ENCODE measurements around the gene KRTAP5-6.

Gene KRTAP5-6, protein sequence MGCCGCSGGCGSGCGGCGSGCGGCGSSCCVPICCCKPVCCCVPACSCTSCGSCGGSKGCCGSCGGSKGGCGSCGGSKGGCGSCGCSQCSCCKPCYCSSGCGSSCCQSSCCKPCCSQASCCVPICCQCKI

DNA sequence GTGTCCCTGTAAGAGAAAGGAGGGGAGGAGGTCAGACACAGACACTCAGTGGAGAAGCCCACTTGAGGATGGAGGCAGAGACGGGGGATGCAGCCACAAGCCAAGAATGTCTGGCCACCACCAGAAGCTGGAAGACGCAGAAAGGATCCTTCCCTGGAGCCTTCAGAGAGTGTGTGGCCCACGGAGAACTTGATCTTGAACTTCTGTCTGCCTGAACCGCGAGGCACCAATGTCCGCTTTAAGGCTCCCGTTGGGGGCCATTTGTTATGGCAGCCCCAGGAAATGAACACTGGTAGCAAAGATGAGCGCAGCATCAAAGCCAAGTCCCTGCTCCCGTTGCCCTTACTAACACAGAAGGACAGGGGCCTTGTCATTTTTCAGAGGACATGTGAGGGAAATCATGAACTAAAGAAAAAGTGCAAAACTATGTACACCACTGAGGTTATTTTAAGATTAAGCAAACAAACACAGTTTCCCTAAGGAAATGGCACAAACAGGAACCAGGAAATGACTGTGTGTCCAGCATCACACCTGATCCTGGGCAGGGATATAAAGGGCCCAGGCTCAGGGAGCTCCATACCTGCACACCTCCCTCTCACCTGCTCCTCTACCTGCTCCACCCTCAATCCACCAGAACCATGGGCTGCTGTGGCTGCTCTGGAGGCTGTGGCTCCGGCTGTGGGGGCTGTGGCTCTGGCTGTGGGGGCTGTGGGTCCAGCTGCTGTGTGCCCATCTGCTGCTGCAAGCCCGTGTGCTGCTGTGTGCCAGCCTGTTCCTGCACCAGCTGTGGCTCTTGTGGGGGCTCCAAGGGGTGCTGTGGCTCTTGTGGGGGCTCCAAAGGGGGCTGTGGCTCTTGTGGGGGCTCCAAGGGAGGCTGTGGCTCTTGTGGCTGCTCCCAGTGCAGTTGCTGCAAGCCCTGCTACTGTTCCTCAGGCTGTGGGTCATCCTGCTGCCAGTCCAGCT is at the start of gene KRTAP5-6:
KRTAP5-6 (plus strand) TSS at position 588 of the 963 bp plus-strand sequence; CDS start at position 639, 51 bp downstream.
- no peak within 1 kb of the TSS for H3K4me3 ChIP-seq (ENCODE audit: low read depth, low read length)
- TF ChIP-seq, protein P1, sequence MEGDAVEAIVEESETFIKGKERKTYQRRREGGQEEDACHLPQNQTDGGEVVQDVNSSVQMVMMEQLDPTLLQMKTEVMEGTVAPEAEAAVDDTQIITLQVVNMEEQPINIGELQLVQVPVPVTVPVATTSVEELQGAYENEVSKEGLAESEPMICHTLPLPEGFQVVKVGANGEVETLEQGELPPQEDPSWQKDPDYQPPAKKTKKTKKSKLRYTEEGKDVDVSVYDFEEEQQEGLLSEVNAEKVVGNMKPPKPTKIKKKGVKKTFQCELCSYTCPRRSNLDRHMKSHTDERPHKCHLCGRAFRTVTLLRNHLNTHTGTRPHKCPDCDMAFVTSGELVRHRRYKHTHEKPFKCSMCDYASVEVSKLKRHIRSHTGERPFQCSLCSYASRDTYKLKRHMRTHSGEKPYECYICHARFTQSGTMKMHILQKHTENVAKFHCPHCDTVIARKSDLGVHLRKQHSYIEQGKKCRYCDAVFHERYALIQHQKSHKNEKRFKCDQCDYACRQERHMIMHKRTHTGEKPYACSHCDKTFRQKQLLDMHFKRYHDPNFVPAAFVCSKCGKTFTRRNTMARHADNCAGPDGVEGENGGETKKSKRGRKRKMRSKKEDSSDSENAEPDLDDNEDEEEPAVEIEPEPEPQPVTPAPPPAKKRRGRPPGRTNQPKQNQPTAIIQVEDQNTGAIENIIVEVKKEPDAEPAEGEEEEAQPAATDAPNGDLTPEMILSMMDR (IDR thresholded peaks at IDR 0.05; ENCODE audit: insufficient read depth, low read depth, low read length, missing control alignments), result no peak
- no peak for DNase-seq (ENCODE audit: low read depth)

DNA sequence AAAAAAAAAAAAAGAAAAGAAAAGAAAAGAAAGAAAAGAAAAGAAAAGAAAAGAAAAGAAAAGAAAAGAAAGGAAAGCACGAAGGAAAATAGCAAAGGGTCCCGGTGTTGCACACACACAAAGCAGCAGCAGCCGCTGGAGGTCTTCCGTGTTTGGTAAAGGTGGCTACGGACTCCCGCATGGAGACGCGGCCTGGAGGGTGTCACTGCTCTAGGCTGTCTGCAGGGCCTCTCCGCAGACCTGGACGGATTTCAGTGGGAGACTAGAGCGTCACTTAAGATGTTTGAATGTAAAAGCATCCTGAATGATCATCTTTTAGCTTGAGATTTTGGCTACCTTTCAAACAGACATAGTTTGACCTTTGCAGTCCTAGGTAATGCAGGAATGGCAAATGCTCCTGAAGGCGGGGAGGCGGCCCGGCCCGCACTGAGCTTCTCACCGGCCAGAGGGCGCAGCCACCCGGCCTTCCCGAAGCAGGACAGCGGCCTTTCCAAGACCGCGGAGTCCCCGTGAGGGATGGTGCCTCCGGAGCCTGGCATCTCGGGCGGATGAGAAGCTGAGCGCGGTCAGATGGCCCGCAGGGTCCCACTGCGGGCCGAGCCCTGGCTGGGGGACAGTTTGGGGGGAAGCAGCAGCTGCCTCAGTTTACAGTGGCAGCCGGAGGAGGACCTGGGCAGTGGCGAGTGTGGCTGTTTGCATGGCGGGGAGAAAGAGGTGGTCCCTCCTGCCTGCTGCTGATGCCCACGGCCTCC is 48.9 kb upstream of the KRTAP5-6 start:
- H3K4me3 ChIP-seq (ENCODE audit: low read depth, low read length), result no peak overlapping the region
- TF ChIP-seq, protein P1 (IDR thresholded peaks at IDR 0.05; ENCODE audit: insufficient read depth, low read depth, low read length, missing control alignments), result no peak
- DNase-seq (ENCODE audit: low read depth), result no peak

DNA sequence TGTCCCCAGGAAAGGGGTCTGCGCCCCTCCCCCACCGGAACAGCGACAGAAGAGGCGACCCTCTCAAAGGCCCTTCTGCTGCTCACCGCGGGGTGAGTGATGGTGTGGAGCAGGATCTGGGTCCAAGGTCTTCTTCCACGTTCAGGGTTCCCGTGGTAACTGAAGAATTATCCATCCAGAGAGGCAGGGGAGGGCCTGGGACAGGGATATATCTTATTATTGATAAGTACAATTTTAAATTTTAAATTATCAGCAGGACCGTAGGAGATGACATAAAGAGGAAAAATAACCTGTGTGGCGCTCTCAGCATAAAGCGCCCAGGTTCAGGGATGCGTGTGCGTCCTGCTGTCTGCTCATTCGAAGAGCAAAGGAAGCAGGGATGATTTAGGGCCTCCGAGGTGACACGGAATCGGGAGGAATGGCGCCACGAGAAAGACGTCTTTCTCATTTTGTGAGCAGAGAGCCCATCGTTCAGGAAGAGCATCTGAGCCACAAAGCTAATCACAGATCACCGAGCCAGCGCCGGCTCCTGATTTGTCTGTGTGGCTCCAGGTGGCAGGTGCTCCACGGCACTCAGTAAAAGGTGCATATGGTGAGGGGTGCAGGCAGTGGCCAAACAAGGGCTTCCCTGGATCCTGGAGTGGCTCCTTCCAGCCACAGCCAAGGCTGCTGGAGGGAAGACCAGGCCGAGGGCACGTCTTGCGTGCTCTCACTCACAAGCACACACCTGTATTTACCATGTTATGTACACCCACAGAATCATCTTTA is 48.2 kb upstream of the KRTAP5-6 start:
- H3K4me3 ChIP-seq (ENCODE audit: low read depth, low read length), result no peak overlapping the region
- no peak for DNase-seq (ENCODE audit: low read depth)
- TF ChIP-seq, protein P1 (IDR thresholded peaks at IDR 0.05; ENCODE audit: insufficient read depth, low read depth, low read length, missing control alignments), result no peak

DNA sequence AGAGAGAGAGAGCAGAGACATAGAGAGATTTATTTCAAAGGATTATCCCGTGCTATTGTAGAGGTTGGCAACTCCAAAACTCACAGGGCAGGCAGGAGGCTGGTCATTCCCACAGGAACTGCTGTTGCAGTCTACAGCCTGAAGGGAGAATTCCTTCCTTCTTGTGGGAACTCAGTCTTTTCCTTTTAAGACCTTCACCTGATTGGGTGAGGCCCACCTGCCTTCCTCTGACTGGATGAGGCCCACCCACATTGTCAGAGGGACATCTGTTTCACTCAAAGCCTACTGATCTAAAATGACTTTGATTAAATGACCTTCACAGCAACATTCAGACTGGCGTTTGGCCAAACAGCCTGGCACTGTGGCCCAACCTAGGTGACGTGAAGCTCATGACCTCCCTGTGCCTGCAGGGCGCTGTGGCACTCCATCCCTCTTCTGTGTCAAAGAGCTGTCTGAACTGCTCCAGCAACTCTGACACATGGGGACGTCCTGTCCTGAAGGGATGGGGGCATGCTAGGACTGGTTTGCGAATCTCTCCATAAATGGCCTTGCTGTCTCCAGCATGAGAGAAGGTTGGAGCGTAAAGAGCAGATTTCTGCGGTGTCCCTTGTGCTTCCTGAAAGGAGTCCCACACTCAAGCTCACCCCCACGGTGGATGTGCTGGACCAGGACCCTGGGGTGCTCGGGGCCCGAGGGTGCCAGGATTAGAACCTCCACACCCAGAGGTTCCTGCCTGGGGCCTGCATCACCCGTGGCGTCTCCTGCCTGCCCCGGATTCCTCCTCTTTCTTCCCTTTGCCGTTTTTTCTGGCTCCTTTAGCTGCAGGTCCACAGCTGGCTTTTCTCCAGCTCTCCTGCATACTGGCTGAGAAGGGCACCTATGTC is 46.7 kb upstream of the KRTAP5-6 start:
- TF ChIP-seq, protein P1 (IDR thresholded peaks at IDR 0.05; ENCODE audit: insufficient read depth, low read depth, low read length, missing control alignments), result no peak
- no peak for DNase-seq (ENCODE audit: low read depth)
- no peak overlapping the region for H3K4me3 ChIP-seq (ENCODE audit: low read depth, low read length)

DNA sequence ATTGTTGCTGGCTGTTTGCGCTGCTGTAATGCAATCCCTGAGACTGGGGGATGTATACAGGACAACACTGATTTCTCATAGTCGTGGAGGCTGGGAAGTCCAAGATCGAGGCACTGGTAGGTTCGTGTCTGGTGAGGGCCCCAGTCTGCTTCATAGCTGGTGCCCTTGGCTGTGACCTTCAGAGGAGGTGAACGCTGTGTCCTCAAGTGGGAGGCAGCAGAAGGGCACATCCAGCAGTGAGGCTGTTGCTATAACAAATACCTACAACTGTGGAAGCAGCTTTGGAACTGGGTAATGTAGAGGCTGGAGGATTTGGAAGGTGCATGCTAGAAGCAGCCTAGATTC is 46.1 kb upstream of the KRTAP5-6 start:
- H3K4me3 ChIP-seq (ENCODE audit: low read depth, low read length), result no peak overlapping the region
- DNase-seq (ENCODE audit: low read depth), result no peak
- TF ChIP-seq, protein P1 (IDR thresholded peaks at IDR 0.05; ENCODE audit: insufficient read depth, low read depth, low read length, missing control alignments), result no peak

Data from GM12865 (cell line).